Hepatocyte (in vitro differentiated cells): ENCODE measurements around the gene TEKT5.

Source experiments
- EZH2 ChIP-seq: fragments of 200-600 bp; sonication (generic); IDR thresholded peaks from 2 replicates; pipeline ENCODE4 v1.6.1; 2016; ENCODE audit warnings: antibody characterized with exemption, mild to moderate bottlenecking, borderline replicate concordance
- TF ChIP-seq, protein P1 (sequence below): fragments of 200-600 bp; sonication (generic); IDR thresholded peaks from 2 replicates; pipeline ENCODE4 v1.5.1; 2016; ENCODE audit warnings: antibody characterized with exemption, mild to moderate bottlenecking; ENCODE audit not compliant: poor library complexity

DNA sequence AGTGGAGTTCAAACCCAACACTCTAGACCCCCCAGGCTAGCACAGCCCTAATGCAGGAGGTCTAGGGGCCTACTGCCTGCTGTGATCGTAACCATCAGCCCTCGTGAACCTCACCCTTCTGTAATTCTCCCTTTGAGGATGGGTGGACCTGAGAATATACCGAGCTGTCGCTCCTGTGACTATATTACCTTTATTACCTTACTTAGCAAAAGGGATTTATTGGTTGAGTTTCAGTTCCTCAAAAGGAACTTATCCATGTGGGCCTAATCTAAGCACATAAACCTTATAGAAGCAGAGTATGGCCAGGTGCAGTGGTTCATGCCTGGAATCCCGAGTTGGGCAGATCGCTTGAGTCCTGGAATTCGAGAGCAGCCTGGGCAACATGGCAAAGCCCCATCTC, 95.1 kb downstream of the TEKT5 start:
- TF ChIP-seq, protein P1, sequence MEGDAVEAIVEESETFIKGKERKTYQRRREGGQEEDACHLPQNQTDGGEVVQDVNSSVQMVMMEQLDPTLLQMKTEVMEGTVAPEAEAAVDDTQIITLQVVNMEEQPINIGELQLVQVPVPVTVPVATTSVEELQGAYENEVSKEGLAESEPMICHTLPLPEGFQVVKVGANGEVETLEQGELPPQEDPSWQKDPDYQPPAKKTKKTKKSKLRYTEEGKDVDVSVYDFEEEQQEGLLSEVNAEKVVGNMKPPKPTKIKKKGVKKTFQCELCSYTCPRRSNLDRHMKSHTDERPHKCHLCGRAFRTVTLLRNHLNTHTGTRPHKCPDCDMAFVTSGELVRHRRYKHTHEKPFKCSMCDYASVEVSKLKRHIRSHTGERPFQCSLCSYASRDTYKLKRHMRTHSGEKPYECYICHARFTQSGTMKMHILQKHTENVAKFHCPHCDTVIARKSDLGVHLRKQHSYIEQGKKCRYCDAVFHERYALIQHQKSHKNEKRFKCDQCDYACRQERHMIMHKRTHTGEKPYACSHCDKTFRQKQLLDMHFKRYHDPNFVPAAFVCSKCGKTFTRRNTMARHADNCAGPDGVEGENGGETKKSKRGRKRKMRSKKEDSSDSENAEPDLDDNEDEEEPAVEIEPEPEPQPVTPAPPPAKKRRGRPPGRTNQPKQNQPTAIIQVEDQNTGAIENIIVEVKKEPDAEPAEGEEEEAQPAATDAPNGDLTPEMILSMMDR = no peak
- TF ChIP-seq EZH2 = no peak
